H1 (cell line): ENCODE results near the gene DUOX1.

Experiments
- CHD1 ChIP-seq: IDR thresholded peaks from 2 replicates; pipeline ENCODE4 v1.6.1; 2012; ENCODE audit warnings: low read depth, low read length, improper control_type of control experiment
- CREB1 ChIP-seq: IDR thresholded peaks from 2 replicates; pipeline ENCODE4 v1.6.1; 2012; ENCODE audit warnings: inconsistent platforms
- EZH2 ChIP-seq: fragments of 200-600 bp; sonication (generic); IDR thresholded peaks from 2 replicates; pipeline ENCODE4 v1.7.1; 2012; ENCODE audit warnings: low read depth, mild to moderate bottlenecking, moderate library complexity, low read length, inconsistent platforms; ENCODE audit not compliant: severe bottlenecking
- GABPA ChIP-seq: IDR thresholded peaks from 2 replicates; pipeline ENCODE4 v1.6.1; 2011; ENCODE audit warnings: mild to moderate bottlenecking, low read length, moderate library complexity, borderline replicate concordance; ENCODE audit not compliant: insufficient read depth
- KDM5A ChIP-seq: fragments of 200-600 bp; IDR thresholded peaks from 2 replicates; pipeline ENCODE4 v1.7.1; 2012; ENCODE audit warnings: mild to moderate bottlenecking, low read length, inconsistent platforms, mixed read lengths
- MAFK ChIP-seq: IDR thresholded peaks from 2 replicates; pipeline ENCODE4 v1.6.1; 2012; ENCODE audit warnings: low read depth, mild to moderate bottlenecking, improper control_type of control experiment, low read length
- POLR2A ChIP-seq, 2 experiments: IDR thresholded peaks; 1 replicate in 1 of 2; 2 replicates in 1 of 2; pipeline ENCODE4 v1.6.1; 2011; ENCODE audit warnings: low read depth in 2 of 2, low read length in 2 of 2, mild to moderate bottlenecking in 2 of 2; ENCODE audit errors: control extremely low read depth in 1 of 2
- POLR2AphosphoS5 ChIP-seq: IDR thresholded peaks from 2 replicates; pipeline ENCODE4 v1.6.1; 2011; ENCODE audit warnings: low read depth, low read length
- RAD21 ChIP-seq, 2 experiments: IDR thresholded peaks in 1 of 2; conservative IDR thresholded peaks in 1 of 2; 2 replicates each; pipeline ENCODE4 v1.6.1; 2011; ENCODE audit warnings: low read depth in 2 of 2, low read length in 2 of 2, improper control_type of control experiment in 1 of 2, inconsistent platforms in 1 of 2, mild to moderate bottlenecking in 1 of 2, moderate library complexity in 1 of 2
- RNF2 ChIP-seq: fragments of 200-900, 300-1000 bp; sonication (generic); IDR thresholded peaks from 2 replicates; pipeline ENCODE4 v1.7.1; 2016; ENCODE audit warnings: borderline replicate concordance, low read depth, mild to moderate bottlenecking, antibody characterized with exemption, low read length; ENCODE audit not compliant: poor library complexity, severe bottlenecking; ENCODE audit errors: missing control alignments
- SP2 ChIP-seq: IDR thresholded peaks from 2 replicates; pipeline ENCODE4 v1.6.1; 2012; ENCODE audit warnings: mild to moderate bottlenecking, low read length, inconsistent platforms
- SUZ12 ChIP-seq: fragments of 200-600 bp; sonication (generic); IDR thresholded peaks from 2 replicates; pipeline ENCODE4 v1.6.1; 2012; ENCODE audit warnings: mild to moderate bottlenecking, inconsistent platforms, low read length, moderate library complexity, mixed read lengths
- TF ChIP-seq, protein P1 (sequence below), 3 experiments: IDR thresholded peaks; 1 replicate in 2 of 3; 2 replicates in 1 of 3; pipeline versions ENCODE4 v1.5.1 to v1.6.1; 2011; ENCODE audit warnings: low read length in 3 of 3, mild to moderate bottlenecking in 3 of 3, inconsistent platforms in 2 of 3, low read depth in 1 of 3, moderate library complexity in 1 of 3; ENCODE audit not compliant: insufficient read depth in 1 of 3; ENCODE audit errors: control extremely low read depth in 1 of 3
- TF ChIP-seq, protein P2 (sequence below): IDR thresholded peaks from 2 replicates; pipeline ENCODE4 v1.6.1; 2012; ENCODE audit warnings: low read length, inconsistent platforms

DNA sequence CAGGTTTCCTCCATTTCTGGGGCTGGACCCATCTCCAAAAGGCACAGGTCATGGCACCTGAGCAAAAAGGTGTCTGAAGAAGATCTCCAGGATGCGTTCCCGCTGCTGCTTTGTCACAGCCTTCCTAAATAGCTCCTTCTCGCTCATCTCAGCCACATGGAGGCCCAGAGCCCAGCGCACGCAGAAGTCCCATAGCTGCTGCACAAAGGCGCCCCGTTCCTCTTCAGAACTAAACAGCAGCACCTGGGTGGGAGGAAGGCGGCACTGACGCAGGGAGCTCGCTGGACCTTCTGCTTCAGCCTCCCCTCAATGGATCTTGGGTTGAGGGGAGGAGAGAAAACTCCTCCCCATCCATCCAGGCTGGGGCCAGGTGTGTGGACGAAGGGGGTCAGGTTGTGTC, 24.2 kb upstream of the DUOX1 start:
- TF ChIP-seq, protein P1, sequence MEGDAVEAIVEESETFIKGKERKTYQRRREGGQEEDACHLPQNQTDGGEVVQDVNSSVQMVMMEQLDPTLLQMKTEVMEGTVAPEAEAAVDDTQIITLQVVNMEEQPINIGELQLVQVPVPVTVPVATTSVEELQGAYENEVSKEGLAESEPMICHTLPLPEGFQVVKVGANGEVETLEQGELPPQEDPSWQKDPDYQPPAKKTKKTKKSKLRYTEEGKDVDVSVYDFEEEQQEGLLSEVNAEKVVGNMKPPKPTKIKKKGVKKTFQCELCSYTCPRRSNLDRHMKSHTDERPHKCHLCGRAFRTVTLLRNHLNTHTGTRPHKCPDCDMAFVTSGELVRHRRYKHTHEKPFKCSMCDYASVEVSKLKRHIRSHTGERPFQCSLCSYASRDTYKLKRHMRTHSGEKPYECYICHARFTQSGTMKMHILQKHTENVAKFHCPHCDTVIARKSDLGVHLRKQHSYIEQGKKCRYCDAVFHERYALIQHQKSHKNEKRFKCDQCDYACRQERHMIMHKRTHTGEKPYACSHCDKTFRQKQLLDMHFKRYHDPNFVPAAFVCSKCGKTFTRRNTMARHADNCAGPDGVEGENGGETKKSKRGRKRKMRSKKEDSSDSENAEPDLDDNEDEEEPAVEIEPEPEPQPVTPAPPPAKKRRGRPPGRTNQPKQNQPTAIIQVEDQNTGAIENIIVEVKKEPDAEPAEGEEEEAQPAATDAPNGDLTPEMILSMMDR (IDR thresholded peaks at IDR 0.05; ENCODE audit: control extremely low read depth in 1 of 3, insufficient read depth in 1 of 3, low read depth in 1 of 3, low read length in 3 of 3): no peak
- no peak for TF ChIP-seq EZH2
- no peak for TF ChIP-seq KDM5A
- no peak for TF ChIP-seq RNF2
- no peak for TF ChIP-seq SUZ12
- TF ChIP-seq, protein P2, sequence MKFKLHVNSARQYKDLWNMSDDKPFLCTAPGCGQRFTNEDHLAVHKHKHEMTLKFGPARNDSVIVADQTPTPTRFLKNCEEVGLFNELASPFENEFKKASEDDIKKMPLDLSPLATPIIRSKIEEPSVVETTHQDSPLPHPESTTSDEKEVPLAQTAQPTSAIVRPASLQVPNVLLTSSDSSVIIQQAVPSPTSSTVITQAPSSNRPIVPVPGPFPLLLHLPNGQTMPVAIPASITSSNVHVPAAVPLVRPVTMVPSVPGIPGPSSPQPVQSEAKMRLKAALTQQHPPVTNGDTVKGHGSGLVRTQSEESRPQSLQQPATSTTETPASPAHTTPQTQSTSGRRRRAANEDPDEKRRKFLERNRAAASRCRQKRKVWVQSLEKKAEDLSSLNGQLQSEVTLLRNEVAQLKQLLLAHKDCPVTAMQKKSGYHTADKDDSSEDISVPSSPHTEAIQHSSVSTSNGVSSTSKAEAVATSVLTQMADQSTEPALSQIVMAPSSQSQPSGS: no peak
- TF ChIP-seq RAD21 (IDR thresholded peaks at IDR 0.05 in 1 of 2, conservative IDR thresholded peaks at IDR 0.05 in 1 of 2; ENCODE audit: low read depth in 2 of 2, low read length in 2 of 2): no peak
- no peak for TF ChIP-seq CHD1
- no peak for TF ChIP-seq SP2
- TF ChIP-seq POLR2A (IDR thresholded peaks at IDR 0.05; ENCODE audit: control extremely low read depth in 1 of 2, low read depth in 2 of 2, low read length in 2 of 2): no peak
- TF ChIP-seq CREB1: no peak
- no peak for TF ChIP-seq GABPA
- TF ChIP-seq POLR2AphosphoS5: no peak
- no peak for TF ChIP-seq MAFK
